GM12878 (cell line): ENCODE measurements around the gene UNCX. TPM values are rescaled to one million over a fixed set of nuclear protein-coding genes. Genes with fewer than 3 reads are reported as not detected.

Source experiments
- ATAC-seq: fragments of 200-7000 bp; cut with Tn5 transposase; 3 replicates; pipeline ENCODE4 v1.9.1; 2020; ENCODE audit warnings: mild to moderate bottlenecking, moderate library complexity
- BruUV-seq: library from RNA; stranded (reverse); fragments of 400-500 nt; replicated peaks from 2 replicates; lab custom pipeline; 2021; lab: Mats Ljungman, UMichigan
- CTCF ChIA-PET: fragments of 300-600 bp; sonication (Branson Sonifier 250); formaldehyde crosslinking; extraction: SDS; loops from one replicate; lab custom pipeline; 2021; ENCODE audit warnings: inconsistent platforms; lab: Yijun Ruan, JAX
- POLR2A ChIA-PET: fragments of 350-600 bp; formaldehyde crosslinking; extraction: SDS; loops from one replicate; lab custom pipeline; 2021; ENCODE audit warnings: inconsistent platforms; lab: Charles Lee
- RAD21 ChIA-PET: fragments of 300-600 bp; sonication (Branson Sonifier 250); formaldehyde crosslinking; loops from one replicate; lab custom pipeline; 2023; ENCODE audit warnings: antibody characterized with exemption; ENCODE audit not compliant: unreplicated experiment; lab: Charles Lee
- SMC1A ChIA-PET: fragments of 300-600 bp; sonication (Branson Sonifier 250); formaldehyde crosslinking; loops from one replicate; lab custom pipeline; 2023; ENCODE audit not compliant: unreplicated experiment, uncharacterized antibody; lab: Charles Lee
- DNase-seq: peaks from one replicate; pipeline ENCODE4 v3.0.0-alpha.2; 2011; ENCODE audit warnings: low read depth, low spot score
- FAIRE-seq: peaks from 3 replicates; lab custom pipeline; 2011; peaks lifted over from hg19 to GRCh38; lab: Jason Lieb, UNC
- H2AFZ ChIP-seq: 2 replicates; pipeline ENCODE4 v1.6.0; 2011; ENCODE audit warnings: low read depth, low read length, control low read depth; ENCODE audit not compliant: control insufficient read depth
- H3K27ac ChIP-seq: 2 replicates; pipeline ENCODE4 v1.5.1; 2011; ENCODE audit warnings: control low read depth; ENCODE audit not compliant: control insufficient read depth, insufficient read depth
- H3K27me3 ChIP-seq, 2 experiments: replicated peaks in 1 of 2; 2 replicates each; pipeline versions ENCODE4 v1.6.0 to v1.6.1; 2011; ENCODE audit warnings: low read length in 1 of 2; ENCODE audit not compliant: control insufficient read depth in 2 of 2, insufficient read depth in 2 of 2
- H3K36me3 ChIP-seq, 2 experiments: 2 replicates each; pipeline ENCODE4 v1.5.1; 2011; ENCODE audit warnings: low read length in 1 of 2; ENCODE audit not compliant: control insufficient read depth in 2 of 2, insufficient read depth in 2 of 2
- H3K4me1 ChIP-seq: 2 replicates; pipeline ENCODE4 v1.6.1; 2011; ENCODE audit warnings: mild to moderate bottlenecking, low read length, moderate library complexity, mixed read lengths; ENCODE audit not compliant: control insufficient read depth, insufficient read depth
- H3K4me2 ChIP-seq: 2 replicates; pipeline ENCODE4 v1.6.0; 2011; ENCODE audit warnings: control low read depth; ENCODE audit not compliant: control insufficient read depth, insufficient read depth
- H3K4me3 ChIP-seq: fragments of 200-600 bp; sonication (generic); 2 replicates; pipeline ENCODE4 v1.5.1; 2016
- H3K79me2 ChIP-seq: 2 replicates; pipeline ENCODE4 v1.6.0; 2011; ENCODE audit warnings: low read length; ENCODE audit not compliant: control insufficient read depth, insufficient read depth
- H3K9ac ChIP-seq: 2 replicates; pipeline ENCODE4 v1.8.0; 2011; ENCODE audit warnings: low read length, control low read depth, mixed read lengths; ENCODE audit not compliant: control insufficient read depth, insufficient read depth
- H3K9me3 ChIP-seq: replicated peaks from 3 replicates; pipeline ENCODE4 v1.5.1; 2011; ENCODE audit warnings: mild to moderate bottlenecking, low read length; ENCODE audit not compliant: control insufficient read depth, insufficient read depth
- H4K20me1 ChIP-seq: 2 replicates; pipeline ENCODE4 v1.6.0; 2011; ENCODE audit not compliant: control insufficient read depth, insufficient read depth
- BMI1 ChIP-seq: fragments of 450-650 bp; IDR thresholded peaks from 2 replicates; pipeline ENCODE4 v1.6.1; 2016; ENCODE audit warnings: mild to moderate bottlenecking, moderate library complexity, borderline replicate concordance
- EED ChIP-seq: sonication (generic); IDR thresholded peaks from 2 replicates; pipeline ENCODE4 v1.6.1; 2016; ENCODE audit warnings: antibody characterized with exemption, low read depth
- ETV6 ChIP-seq, 2 experiments: fragments of 450-650 bp in 1 of 2; IDR thresholded peaks in 1 of 2; conservative IDR thresholded peaks in 1 of 2; 2 replicates each; pipeline ENCODE4 v1.6.1; 2014; ENCODE audit warnings: antibody characterized with exemption in 1 of 2, borderline replicate concordance in 1 of 2, low read depth in 1 of 2, mild to moderate bottlenecking in 1 of 2, moderate library complexity in 1 of 2
- EZH2 ChIP-seq: IDR thresholded peaks from 2 replicates; pipeline ENCODE4 v1.6.1; 2012; ENCODE audit warnings: low read depth, mild to moderate bottlenecking, control low read depth, inconsistent platforms, low read length, borderline replicate concordance; ENCODE audit not compliant: control insufficient read depth
- FOXK2 ChIP-seq: fragments of 450-650 bp; IDR thresholded peaks from 2 replicates; pipeline ENCODE4 v1.6.1; 2017; ENCODE audit warnings: mild to moderate bottlenecking, moderate library complexity
- IKZF1 ChIP-seq: fragments of 450-650 bp; conservative IDR thresholded peaks from 2 replicates; pipeline ENCODE4 v1.6.1; 2017; ENCODE audit warnings: antibody characterized with exemption, mild to moderate bottlenecking
- KLF5 ChIP-seq: fragments of 450-650 bp; IDR thresholded peaks from 2 replicates; pipeline ENCODE4 v1.6.1; 2014; ENCODE audit warnings: mild to moderate bottlenecking; ENCODE audit not compliant: partially characterized antibody
- MTA2 ChIP-seq: fragments of 450-650 bp; IDR thresholded peaks from 2 replicates; pipeline ENCODE4 v1.6.1; 2016; ENCODE audit warnings: low read depth, mild to moderate bottlenecking, moderate library complexity
- NFIC ChIP-seq: IDR thresholded peaks from 2 replicates; pipeline ENCODE4 v1.6.1; 2012; ENCODE audit warnings: low read depth, mild to moderate bottlenecking, inconsistent platforms, low read length, moderate library complexity
- SP1 ChIP-seq: IDR thresholded peaks from one replicate; pipeline ENCODE4 v1.6.1; 2011; ENCODE audit warnings: low read depth, low read length
- SREBF1 ChIP-seq: IDR thresholded peaks from 2 replicates; pipeline ENCODE4 v1.6.1; 2012; ENCODE audit warnings: mild to moderate bottlenecking, low read length
- ZZZ3 ChIP-seq: IDR thresholded peaks from 2 replicates; pipeline ENCODE4 v1.6.1; 2011; ENCODE audit warnings: low read depth; ENCODE audit not compliant: control insufficient read depth, insufficient read length
- WGBS: methylation state at CpG from one replicate; pipeline ENCODE4 v1.1.6; 2016; ENCODE audit warnings: low lambda C conversion rate; ENCODE audit not compliant: insufficient replicate concordance, insufficient coverage; ENCODE audit errors: missing lambda C conversion rate; 5-methylcytosine and 5-hydroxymethylcytosine counted together
- in situ Hi-C: fragments of 300-500 bp; cut with MboI; formaldehyde crosslinking; loops from 9 replicates; pipeline ENCODE4 v1.14.3; 2018; ENCODE audit warnings: mixed read lengths
- intact Hi-C: fragments of 100-400 bp; cut with micrococcal nuclease; formaldehyde crosslinking; loops from one replicate; pipeline ENCODE4 v1.14.2; 2022; ENCODE audit not compliant: unreplicated experiment
- polyA plus RNA-seq, 11 experiments: library from polyadenylated mRNA; depleted of rRNA in 4 of 11; unstranded in 6 of 11; stranded (reverse) in 5 of 11; fragments of >200 nt; fragmentation: Nextera tagmentation in 4 of 11; fragmentation: Illumina TruSeq in 1 of 11; extraction: Ambion mirVana in 4 of 11; extraction: Trizol in 1 of 11; gene quantifications; 1 replicate in 1 of 11; 2 replicates in 10 of 11; pipeline versions ENCODE4 v1.2.1 to v1.2.3, GENCODE V29; 2011 to 2016; ENCODE audit warnings: inconsistent platforms in 2 of 11, missing spikeins in 2 of 11, low read depth in 1 of 11
- total RNA-seq, 4 experiments: library from RNA; depleted of rRNA in 3 of 4; stranded (reverse); fragments of >200 nt in 3 of 4; fragmentation: Illumina TruSeq in 1 of 4; extraction: Trizol in 1 of 4; gene quantifications; 2 replicates each; pipeline versions ENCODE4 v1.2.1 to v1.2.3, GENCODE V29; 2013 to 2021
- TF ChIP-seq, protein P1 (sequence below): fragments of 450-650 bp; IDR thresholded peaks from 2 replicates; pipeline ENCODE4 v1.6.1; 2017; ENCODE audit warnings: antibody characterized with exemption, mild to moderate bottlenecking, moderate library complexity
- TF ChIP-seq, protein P2 (sequence below): IDR thresholded peaks from 2 replicates; pipeline ENCODE4 v1.6.1; 2012; ENCODE audit warnings: low read depth, low read length, improper control_type of control experiment
- TF ChIP-seq, protein P3 (sequence below): IDR thresholded peaks from 2 replicates; pipeline ENCODE4 v1.6.1; 2011; ENCODE audit warnings: mild to moderate bottlenecking, low read depth, low read length, moderate library complexity; ENCODE audit not compliant: insufficient replicate concordance
- TF ChIP-seq, protein P4 (sequence below): IDR thresholded peaks from 2 replicates; pipeline ENCODE4 v1.6.1; 2011; ENCODE audit warnings: borderline replicate concordance, low read depth, mild to moderate bottlenecking, moderate library complexity, mixed read lengths, low read length; ENCODE audit not compliant: insufficient read depth; ENCODE audit errors: extremely low read length

UNCX gene
- total and polyA plus RNA-seq, 10 of the 15 experiments (the other 5 are each of a cell fraction or from before 2014, with no cell fraction given) = not detected

DNA sequence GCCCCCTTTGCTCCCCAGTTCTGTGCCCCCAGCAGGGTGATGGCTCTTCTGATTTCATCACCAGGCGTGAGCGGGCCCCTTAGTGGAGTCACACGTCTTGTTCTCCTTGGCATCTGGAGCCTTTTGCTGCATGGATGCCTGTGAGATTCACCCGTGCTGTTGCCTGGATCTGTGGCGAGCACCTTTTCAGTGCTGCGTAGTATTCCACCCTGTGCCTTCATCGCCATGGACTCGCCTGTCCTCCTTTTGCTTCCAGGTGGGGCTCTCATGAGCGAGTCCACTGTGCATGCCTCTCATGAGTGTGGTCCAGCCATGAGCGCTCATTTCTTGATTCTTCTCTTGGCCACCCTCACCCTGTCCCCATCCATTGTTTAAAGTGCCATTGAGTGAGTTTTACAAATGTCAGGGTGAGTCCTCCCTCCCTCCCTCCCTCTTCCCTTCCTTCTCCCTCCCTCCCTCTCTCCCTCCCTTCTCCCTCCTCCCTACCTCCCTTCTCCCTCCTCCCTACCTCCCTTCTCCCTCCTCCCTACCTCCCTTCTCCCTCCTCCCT lies 44.0 kb downstream of the UNCX start:
- H2AFZ ChIP-seq = no peak overlapping the region
- no peaks in the 10 kb centered on the region for H3K4me1 ChIP-seq
- WGBS = 65% methylated on average over 10 of the region's 10 CpGs
- in situ Hi-C loops = no loop called here
- DNase-seq (no peak), FAIRE-seq (no peak), ATAC-seq (no peak)
- ChIA-PET RAD21 (no interaction called here), POLR2A (no interaction called here), SMC1A (no interaction called here), CTCF (no interaction called here)
- intact Hi-C loops = no loop called here
- no peaks in the 10 kb centered on the region for H3K36me3 ChIP-seq
- BruUV-seq = no TSS peak
- no peaks in the 10 kb centered on the region for H3K27me3 ChIP-seq
- no peaks in the 10 kb centered on the region for H3K79me2 ChIP-seq
- no peak for TF ChIP-seq BMI1
- TF ChIP-seq SREBF1 = no peak
- TF ChIP-seq, protein P1, sequence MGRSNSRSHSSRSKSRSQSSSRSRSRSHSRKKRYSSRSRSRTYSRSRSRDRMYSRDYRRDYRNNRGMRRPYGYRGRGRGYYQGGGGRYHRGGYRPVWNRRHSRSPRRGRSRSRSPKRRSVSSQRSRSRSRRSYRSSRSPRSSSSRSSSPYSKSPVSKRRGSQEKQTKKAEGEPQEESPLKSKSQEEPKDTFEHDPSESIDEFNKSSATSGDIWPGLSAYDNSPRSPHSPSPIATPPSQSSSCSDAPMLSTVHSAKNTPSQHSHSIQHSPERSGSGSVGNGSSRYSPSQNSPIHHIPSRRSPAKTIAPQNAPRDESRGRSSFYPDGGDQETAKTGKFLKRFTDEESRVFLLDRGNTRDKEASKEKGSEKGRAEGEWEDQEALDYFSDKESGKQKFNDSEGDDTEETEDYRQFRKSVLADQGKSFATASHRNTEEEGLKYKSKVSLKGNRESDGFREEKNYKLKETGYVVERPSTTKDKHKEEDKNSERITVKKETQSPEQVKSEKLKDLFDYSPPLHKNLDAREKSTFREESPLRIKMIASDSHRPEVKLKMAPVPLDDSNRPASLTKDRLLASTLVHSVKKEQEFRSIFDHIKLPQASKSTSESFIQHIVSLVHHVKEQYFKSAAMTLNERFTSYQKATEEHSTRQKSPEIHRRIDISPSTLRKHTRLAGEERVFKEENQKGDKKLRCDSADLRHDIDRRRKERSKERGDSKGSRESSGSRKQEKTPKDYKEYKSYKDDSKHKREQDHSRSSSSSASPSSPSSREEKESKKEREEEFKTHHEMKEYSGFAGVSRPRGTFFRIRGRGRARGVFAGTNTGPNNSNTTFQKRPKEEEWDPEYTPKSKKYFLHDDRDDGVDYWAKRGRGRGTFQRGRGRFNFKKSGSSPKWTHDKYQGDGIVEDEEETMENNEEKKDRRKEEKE = no peak
- no peak for TF ChIP-seq KLF5
- no peak for TF ChIP-seq NFIC
- TF ChIP-seq ETV6 (conservative IDR thresholded peaks at IDR 0.05 in 1 of 2, IDR thresholded peaks at IDR 0.05 in 1 of 2; ENCODE audit: borderline replicate concordance in 1 of 2, low read depth in 1 of 2) = no peak
- no peak for TF ChIP-seq ZZZ3
- TF ChIP-seq IKZF1 = no peak
- TF ChIP-seq SP1 = no peak
- TF ChIP-seq EZH2 = no peak
- TF ChIP-seq, protein P2, sequence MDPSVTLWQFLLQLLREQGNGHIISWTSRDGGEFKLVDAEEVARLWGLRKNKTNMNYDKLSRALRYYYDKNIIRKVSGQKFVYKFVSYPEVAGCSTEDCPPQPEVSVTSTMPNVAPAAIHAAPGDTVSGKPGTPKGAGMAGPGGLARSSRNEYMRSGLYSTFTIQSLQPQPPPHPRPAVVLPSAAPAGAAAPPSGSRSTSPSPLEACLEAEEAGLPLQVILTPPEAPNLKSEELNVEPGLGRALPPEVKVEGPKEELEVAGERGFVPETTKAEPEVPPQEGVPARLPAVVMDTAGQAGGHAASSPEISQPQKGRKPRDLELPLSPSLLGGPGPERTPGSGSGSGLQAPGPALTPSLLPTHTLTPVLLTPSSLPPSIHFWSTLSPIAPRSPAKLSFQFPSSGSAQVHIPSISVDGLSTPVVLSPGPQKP = no peak
- TF ChIP-seq FOXK2 = no peak
- no peak for TF ChIP-seq EED
- TF ChIP-seq, protein P3, sequence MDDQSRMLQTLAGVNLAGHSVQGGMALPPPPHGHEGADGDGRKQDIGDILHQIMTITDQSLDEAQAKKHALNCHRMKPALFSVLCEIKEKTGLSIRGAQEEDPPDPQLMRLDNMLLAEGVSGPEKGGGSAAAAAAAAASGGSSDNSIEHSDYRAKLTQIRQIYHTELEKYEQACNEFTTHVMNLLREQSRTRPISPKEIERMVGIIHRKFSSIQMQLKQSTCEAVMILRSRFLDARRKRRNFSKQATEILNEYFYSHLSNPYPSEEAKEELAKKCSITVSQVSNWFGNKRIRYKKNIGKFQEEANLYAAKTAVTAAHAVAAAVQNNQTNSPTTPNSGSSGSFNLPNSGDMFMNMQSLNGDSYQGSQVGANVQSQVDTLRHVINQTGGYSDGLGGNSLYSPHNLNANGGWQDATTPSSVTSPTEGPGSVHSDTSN = no peak
- no peak for TF ChIP-seq MTA2
- TF ChIP-seq, protein P4, sequence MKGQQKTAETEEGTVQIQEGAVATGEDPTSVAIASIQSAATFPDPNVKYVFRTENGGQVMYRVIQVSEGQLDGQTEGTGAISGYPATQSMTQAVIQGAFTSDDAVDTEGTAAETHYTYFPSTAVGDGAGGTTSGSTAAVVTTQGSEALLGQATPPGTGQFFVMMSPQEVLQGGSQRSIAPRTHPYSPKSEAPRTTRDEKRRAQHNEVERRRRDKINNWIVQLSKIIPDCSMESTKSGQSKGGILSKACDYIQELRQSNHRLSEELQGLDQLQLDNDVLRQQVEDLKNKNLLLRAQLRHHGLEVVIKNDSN = no peak
- no peak overlapping the region for H3K4me2 ChIP-seq
- H3K9ac ChIP-seq = no peak overlapping the region
- no peak overlapping the region for H3K4me3 ChIP-seq
- H3K9me3 ChIP-seq = peaks cover 2% of the 10 kb centered on the region; the same call in 2 of the 3 replicates
- no peak overlapping the region for H3K27ac ChIP-seq
- H4K20me1 ChIP-seq = no peaks in the 10 kb centered on the region
